Measurements from ENCODE around the gene COL20A1.
"Not testable (repeated sequence)": the region's sequence is repeated elsewhere in the genome, so short reads cannot be mapped to it uniquely, and the experiment has no call there.

Gene COL20A1

DNA sequence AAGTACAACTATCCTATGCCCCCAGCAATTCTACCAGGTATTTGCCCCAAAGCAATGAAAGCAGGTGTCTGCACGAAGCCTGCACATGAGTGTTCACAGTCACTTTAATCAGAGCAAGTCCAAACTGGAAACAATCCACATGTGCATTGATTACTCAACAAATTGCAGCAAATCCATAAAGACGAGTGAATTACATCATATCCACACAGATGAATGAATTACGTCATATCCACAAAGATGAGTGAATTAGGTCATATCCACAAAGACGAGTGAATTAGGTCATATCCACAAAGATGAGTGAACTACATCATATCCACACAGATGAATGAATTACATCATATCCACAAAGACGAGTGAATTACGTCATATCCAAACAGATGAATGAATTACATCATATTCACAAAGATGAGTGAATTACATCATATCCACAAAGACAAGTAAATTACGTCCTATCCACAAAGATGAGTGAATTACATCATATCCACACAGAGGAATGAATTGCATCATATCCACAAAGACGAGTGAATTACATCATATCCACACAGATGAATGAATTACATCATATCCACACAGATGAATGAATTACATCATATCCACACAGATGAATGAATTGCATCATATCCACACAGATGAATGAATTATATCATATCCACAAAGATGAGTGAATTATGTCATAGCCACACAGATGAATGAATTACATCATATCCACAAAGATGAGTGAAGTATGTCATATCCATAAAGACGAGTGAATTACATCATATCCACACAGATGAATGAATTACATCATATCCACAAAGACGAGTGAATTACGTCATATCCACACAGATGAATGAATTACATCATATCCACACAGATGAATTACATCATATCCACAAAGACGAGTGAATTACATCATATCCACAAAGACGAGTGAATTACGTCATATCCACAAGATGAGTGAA lies 46.4 kb downstream of the COL20A1 start:
- POLR2A ChIA-PET: not testable (repeated sequence)
- peak; percentile 94 for TF ChIP-seq ZSCAN23 (tag by site-specific recombination; IDR thresholded peaks at IDR 0.05)
- TF ChIP-seq ZNF707 (tag by site-specific recombination; IDR thresholded peaks at IDR 0.05): 0 out of 2 replicates have a peak, but pooled peaks have one; percentile 54
- peak; percentile 23; the same call in 1 of the 2 replicates for TF ChIP-seq ZNF660 (tag by site-specific recombination; IDR thresholded peaks at IDR 0.05)
- TF ChIP-seq ZNF324 (tag by site-specific recombination; IDR thresholded peaks at IDR 0.05): peak; percentile 99
- peak; percentile 72 for TF ChIP-seq SCRT2 (tag by site-specific recombination; IDR thresholded peaks at IDR 0.05)
- TF ChIP-seq ZBTB21 (tag by site-specific recombination; IDR thresholded peaks at IDR 0.05): peak; percentile 99
- TF ChIP-seq ZNF398 (tag by site-specific recombination; IDR thresholded peaks at IDR 0.05): peak; percentile 65
- TF ChIP-seq SP3 (tag by site-specific recombination; IDR thresholded peaks at IDR 0.05): peak; percentile 27; the same call in 1 of the 2 replicates
- peak; percentile 64 for TF ChIP-seq ZSCAN4 (tag by site-specific recombination; IDR thresholded peaks at IDR 0.05)
- peak; percentile 57 for TF ChIP-seq SP7 (tag by site-specific recombination; IDR thresholded peaks at IDR 0.05)
- peak; percentile 23; the same call in 1 of the 2 replicates for TF ChIP-seq ZNF26 (tag by site-specific recombination; IDR thresholded peaks at IDR 0.05)
- peak; percentile 78; the same call in 1 of the 2 replicates for TF ChIP-seq ZNF174 (tag by site-specific recombination; IDR thresholded peaks at IDR 0.05)
- TF ChIP-seq ZNF629 (tag by site-specific recombination; IDR thresholded peaks at IDR 0.05): peak; percentile 97
- TF ChIP-seq, protein P1, sequence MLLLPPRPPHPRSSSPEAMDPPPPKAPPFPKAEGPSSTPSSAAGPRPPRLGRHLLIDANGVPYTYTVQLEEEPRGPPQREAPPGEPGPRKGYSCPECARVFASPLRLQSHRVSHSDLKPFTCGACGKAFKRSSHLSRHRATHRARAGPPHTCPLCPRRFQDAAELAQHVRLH (tag by site-specific recombination; IDR thresholded peaks at IDR 0.05): peak; percentile 50; the same call in 1 of the 2 replicates
- peak; percentile 48 for TF ChIP-seq ZNF335 (tag by site-specific recombination; conservative IDR thresholded peaks at IDR 0.05)
- TF ChIP-seq, protein P2, sequence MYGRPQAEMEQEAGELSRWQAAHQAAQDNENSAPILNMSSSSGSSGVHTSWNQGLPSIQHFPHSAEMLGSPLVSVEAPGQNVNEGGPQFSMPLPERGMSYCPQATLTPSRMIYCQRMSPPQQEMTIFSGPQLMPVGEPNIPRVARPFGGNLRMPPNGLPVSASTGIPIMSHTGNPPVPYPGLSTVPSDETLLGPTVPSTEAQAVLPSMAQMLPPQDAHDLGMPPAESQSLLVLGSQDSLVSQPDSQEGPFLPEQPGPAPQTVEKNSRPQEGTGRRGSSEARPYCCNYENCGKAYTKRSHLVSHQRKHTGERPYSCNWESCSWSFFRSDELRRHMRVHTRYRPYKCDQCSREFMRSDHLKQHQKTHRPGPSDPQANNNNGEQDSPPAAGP (tag by site-specific recombination; IDR thresholded peaks at IDR 0.05): peak; percentile 74
- TF ChIP-seq SETDB1 (IDR thresholded peaks at IDR 0.05; ENCODE audit: insufficient read length, low read length): peak; percentile 40
- TF ChIP-seq KLF8 (tag by site-specific recombination; IDR thresholded peaks at IDR 0.05): peak; percentile 49; the same call in 1 of the 2 replicates
- TF ChIP-seq, protein P3, sequence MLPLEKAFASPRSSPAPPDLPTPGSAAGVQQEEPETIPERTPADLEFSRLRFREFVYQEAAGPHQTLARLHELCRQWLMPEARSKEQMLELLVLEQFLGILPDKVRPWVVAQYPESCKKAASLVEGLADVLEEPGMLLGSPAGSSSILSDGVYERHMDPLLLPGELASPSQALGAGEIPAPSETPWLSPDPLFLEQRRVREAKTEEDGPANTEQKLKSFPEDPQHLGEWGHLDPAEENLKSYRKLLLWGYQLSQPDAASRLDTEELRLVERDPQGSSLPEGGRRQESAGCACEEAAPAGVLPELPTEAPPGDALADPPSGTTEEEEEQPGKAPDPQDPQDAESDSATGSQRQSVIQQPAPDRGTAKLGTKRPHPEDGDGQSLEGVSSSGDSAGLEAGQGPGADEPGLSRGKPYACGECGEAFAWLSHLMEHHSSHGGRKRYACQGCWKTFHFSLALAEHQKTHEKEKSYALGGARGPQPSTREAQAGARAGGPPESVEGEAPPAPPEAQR (tag by site-specific recombination; IDR thresholded peaks at IDR 0.05): peak; percentile 87; the same call in 1 of the 2 replicates
- 0 out of 2 replicates have a peak, but pooled peaks have one; percentile 26 for TF ChIP-seq ZNF394 (tag by site-specific recombination; IDR thresholded peaks at IDR 0.05; ENCODE audit: borderline replicate concordance)
- peak; percentile 47; the same call in 1 of the 2 replicates for TF ChIP-seq TSHZ1 (tag by site-specific recombination; IDR thresholded peaks at IDR 0.05; ENCODE audit: borderline replicate concordance)
- TF ChIP-seq, protein P4, sequence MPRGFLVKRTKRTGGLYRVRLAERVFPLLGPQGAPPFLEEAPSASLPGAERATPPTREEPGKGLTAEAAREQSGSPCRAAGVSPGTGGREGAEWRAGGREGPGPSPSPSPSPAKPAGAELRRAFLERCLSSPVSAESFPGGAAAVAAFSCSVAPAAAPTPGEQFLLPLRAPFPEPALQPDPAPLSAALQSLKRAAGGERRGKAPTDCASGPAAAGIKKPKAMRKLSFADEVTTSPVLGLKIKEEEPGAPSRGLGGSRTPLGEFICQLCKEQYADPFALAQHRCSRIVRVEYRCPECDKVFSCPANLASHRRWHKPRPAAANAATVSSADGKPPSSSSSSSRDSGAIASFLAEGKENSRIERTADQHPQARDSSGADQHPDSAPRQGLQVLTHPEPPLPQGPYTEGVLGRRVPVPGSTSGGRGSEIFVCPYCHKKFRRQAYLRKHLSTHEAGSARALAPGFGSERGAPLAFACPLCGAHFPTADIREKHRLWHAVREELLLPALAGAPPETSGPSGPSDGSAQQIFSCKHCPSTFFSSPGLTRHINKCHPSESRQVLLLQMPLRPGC (tag by site-specific recombination; IDR thresholded peaks at IDR 0.05): peak; percentile 75
- peak; percentile 95 for TF ChIP-seq ZNF785 (tag by site-specific recombination; IDR thresholded peaks at IDR 0.05)

More for the DNA sequence above, 46.4 kb downstream of the COL20A1 start:
- not testable (repeated sequence) for H3K4me1 ChIP-seq (ENCODE audit: control insufficient read depth, insufficient read depth, low read length); H3K27ac ChIP-seq (ENCODE audit: extremely low read depth, low read depth, low read length); H3K36me3 ChIP-seq (ENCODE audit: control insufficient read depth in 2 of 2, insufficient read depth in 1 of 2, low read length in 2 of 2); H3K9me3 ChIP-seq (ENCODE audit: control insufficient read depth, insufficient read depth, low read depth, low read length); H3K4me3 ChIP-seq (ENCODE audit: low read depth, low read length)
- CTCF ChIA-PET: interaction anchor here (1.6 kb wide), 1 partner anchor 43 kb away, joined by 4 read pairs; no protein-coding TSS in a partner anchor

All from HEK293 (cell line).